ENCODE data around the gene ARMC8.

Gene ARMC8

GRCh38 chr3:138263104-138263503 is 76.0 kb downstream of the ARMC8 start:
- ATAC-seq (replicated peaks; ENCODE audit: extremely low read depth, poor library complexity, severe bottlenecking) (no peak), DNase-seq (ENCODE audit: low spot score in 2 of 2) (no peak)
- Mint-ChIP-seq H3K4me1 (peaks cover 7% of the 10 kb centered on the region), H3K9me3 (no peaks in the 10 kb centered on the region), H3K4me3 (no peak overlapping the region), H3K36me3 (ENCODE audit: insufficient read depth) (peaks cover 8% of the 10 kb centered on the region), H3K27me3 (no peaks in the 10 kb centered on the region), H3K27ac (ENCODE audit: low read depth) (no peak overlapping the region)

- no peak overlapping the region for H3K27ac Mint-ChIP-seq (ENCODE audit: low read depth)
- no peaks in the 10 kb centered on the region for H3K27me3 Mint-ChIP-seq
- H3K4me1 Mint-ChIP-seq, result no peaks in the 10 kb centered on the region
- DNase-seq (ENCODE audit: low spot score in 2 of 2), result no peak
- H3K9me3 Mint-ChIP-seq, result no peaks in the 10 kb centered on the region
- H3K36me3 Mint-ChIP-seq (ENCODE audit: insufficient read depth), result peaks cover 13% of the 10 kb centered on the region
- H3K4me3 Mint-ChIP-seq, result no peak overlapping the region
- no peak for ATAC-seq (replicated peaks; ENCODE audit: extremely low read depth, poor library complexity, severe bottlenecking)
Observed at GRCh38 chr3:138265745-138266144, 78.6 kb downstream of the ARMC8 start.

GRCh38 chr3:138267083-138267482 is 80.0 kb downstream of the ARMC8 start:
- Mint-ChIP-seq H3K4me3 (no peak overlapping the region), H3K27me3 (no peaks in the 10 kb centered on the region), H3K9me3 (no peaks in the 10 kb centered on the region), H3K36me3 (ENCODE audit: insufficient read depth) (peaks cover 17% of the 10 kb centered on the region), H3K27ac (ENCODE audit: low read depth) (no peak overlapping the region), H3K4me1 (no peaks in the 10 kb centered on the region)
- ATAC-seq (replicated peaks; ENCODE audit: extremely low read depth, poor library complexity, severe bottlenecking), result no peak
- DNase-seq (ENCODE audit: low spot score in 2 of 2), result no peak

GRCh38 chr3:138270245-138270644 is 83.1 kb downstream of the ARMC8 start:
- Mint-ChIP-seq H3K27me3 (no peaks in the 10 kb centered on the region), H3K9me3 (no peaks in the 10 kb centered on the region), H3K4me3 (no peak overlapping the region), H3K4me1 (no peaks in the 10 kb centered on the region), H3K27ac (ENCODE audit: low read depth) (no peak overlapping the region), H3K36me3 (ENCODE audit: insufficient read depth) (peaks cover 38% of the 10 kb centered on the region)
- ATAC-seq (replicated peaks; ENCODE audit: extremely low read depth, poor library complexity, severe bottlenecking) (no peak), DNase-seq (ENCODE audit: low spot score in 2 of 2) (no peak)

- Mint-ChIP-seq H3K36me3 (ENCODE audit: insufficient read depth) (peaks cover 42% of the 10 kb centered on the region), H3K9me3 (no peaks in the 10 kb centered on the region), H3K4me3 (no peak overlapping the region), H3K27me3 (no peaks in the 10 kb centered on the region), H3K27ac (ENCODE audit: low read depth) (peak overlapping the region; percentile 69), H3K4me1 (no peaks in the 10 kb centered on the region)
- no peak for ATAC-seq (replicated peaks; ENCODE audit: extremely low read depth, poor library complexity, severe bottlenecking)
- DNase-seq (ENCODE audit: low spot score in 2 of 2), result no peak
Observed at GRCh38 chr3:138271189-138271794, 84.2 kb downstream of the ARMC8 start.

GRCh38 chr3:138281561-138281960 is 94.5 kb downstream of the ARMC8 start:
- Mint-ChIP-seq H3K4me3 (no peak overlapping the region), H3K27ac (ENCODE audit: low read depth) (no peak overlapping the region), H3K36me3 (ENCODE audit: insufficient read depth) (peaks cover 6% of the 10 kb centered on the region), H3K9me3 (no peaks in the 10 kb centered on the region), H3K4me1 (peaks cover 6% of the 10 kb centered on the region), H3K27me3 (no peaks in the 10 kb centered on the region)
- ATAC-seq (replicated peaks; ENCODE audit: extremely low read depth, poor library complexity, severe bottlenecking), result no peak
- DNase-seq (ENCODE audit: low spot score in 2 of 2), result no peak

GRCh38 chr3:138282836-138283235 is 95.7 kb downstream of the ARMC8 start:
- DNase-seq (ENCODE audit: low spot score in 2 of 2) (no peak), ATAC-seq (replicated peaks; ENCODE audit: extremely low read depth, poor library complexity, severe bottlenecking) (no peak)
- H3K4me3 Mint-ChIP-seq, result no peak overlapping the region
- H3K27me3 Mint-ChIP-seq, result no peaks in the 10 kb centered on the region
- H3K27ac Mint-ChIP-seq (ENCODE audit: low read depth), result peak overlapping the region; percentile 10
- H3K9me3 Mint-ChIP-seq, result no peaks in the 10 kb centered on the region
- peaks cover 6% of the 10 kb centered on the region for H3K36me3 Mint-ChIP-seq (ENCODE audit: insufficient read depth)
- H3K4me1 Mint-ChIP-seq, result peaks cover 6% of the 10 kb centered on the region

- Mint-ChIP-seq H3K36me3 (ENCODE audit: insufficient read depth) (peaks cover 8% of the 10 kb centered on the region), H3K27ac (ENCODE audit: low read depth) (no peak overlapping the region), H3K4me1 (peaks cover 6% of the 10 kb centered on the region), H3K9me3 (no peaks in the 10 kb centered on the region), H3K27me3 (no peaks in the 10 kb centered on the region), H3K4me3 (no peak overlapping the region)
- ATAC-seq (replicated peaks; ENCODE audit: extremely low read depth, poor library complexity, severe bottlenecking) (no peak), DNase-seq (ENCODE audit: low spot score in 2 of 2) (no peak)
Observed at GRCh38 chr3:138284079-138284478, 97.0 kb downstream of the ARMC8 start.

- no peaks in the 10 kb centered on the region for H3K9me3 Mint-ChIP-seq
- no peak overlapping the region for H3K4me3 Mint-ChIP-seq
- peaks cover 6% of the 10 kb centered on the region for H3K4me1 Mint-ChIP-seq
- no peak for DNase-seq (ENCODE audit: low spot score in 2 of 2)
- H3K36me3 Mint-ChIP-seq (ENCODE audit: insufficient read depth), result peaks cover 11% of the 10 kb centered on the region
- no peak overlapping the region for H3K27ac Mint-ChIP-seq (ENCODE audit: low read depth)
- H3K27me3 Mint-ChIP-seq, result no peaks in the 10 kb centered on the region
- no peak for ATAC-seq (replicated peaks; ENCODE audit: extremely low read depth, poor library complexity, severe bottlenecking)
Observed at GRCh38 chr3:138284957-138285477, 97.9 kb downstream of the ARMC8 start.

- H3K27me3 Mint-ChIP-seq, result no peaks in the 10 kb centered on the region
- no peak for DNase-seq (ENCODE audit: low spot score in 2 of 2)
- H3K27ac Mint-ChIP-seq (ENCODE audit: low read depth), result no peak overlapping the region
- H3K36me3 Mint-ChIP-seq (ENCODE audit: insufficient read depth), result peaks cover 20% of the 10 kb centered on the region
- no peaks in the 10 kb centered on the region for H3K4me1 Mint-ChIP-seq
- H3K9me3 Mint-ChIP-seq, result no peaks in the 10 kb centered on the region
- H3K4me3 Mint-ChIP-seq, result no peak overlapping the region
- no peak for ATAC-seq (replicated peaks; ENCODE audit: extremely low read depth, poor library complexity, severe bottlenecking)
Observed at GRCh38 chr3:138289260-138289659, 102.2 kb downstream of the ARMC8 start.

- H3K9me3 Mint-ChIP-seq, result no peaks in the 10 kb centered on the region
- H3K4me1 Mint-ChIP-seq, result no peaks in the 10 kb centered on the region
- no peak overlapping the region for H3K27ac Mint-ChIP-seq (ENCODE audit: low read depth)
- ATAC-seq (replicated peaks; ENCODE audit: extremely low read depth, poor library complexity, severe bottlenecking), result no peak
- H3K36me3 Mint-ChIP-seq (ENCODE audit: insufficient read depth), result peaks cover 20% of the 10 kb centered on the region
- no peaks in the 10 kb centered on the region for H3K27me3 Mint-ChIP-seq
- no peak for DNase-seq (ENCODE audit: low spot score in 2 of 2)
- H3K4me3 Mint-ChIP-seq, result no peak overlapping the region
Observed at GRCh38 chr3:138289701-138290100, 102.6 kb downstream of the ARMC8 start.

GRCh38 chr3:138296639-138297038 is 109.5 kb downstream of the ARMC8 start:
- peaks cover 18% of the 10 kb centered on the region for H3K36me3 Mint-ChIP-seq (ENCODE audit: insufficient read depth)
- ATAC-seq (replicated peaks; ENCODE audit: extremely low read depth, poor library complexity, severe bottlenecking) (no peak), DNase-seq (ENCODE audit: low spot score in 2 of 2) (no peak)
- no peaks in the 10 kb centered on the region for H3K4me1 Mint-ChIP-seq
- no peak overlapping the region for H3K4me3 Mint-ChIP-seq
- H3K9me3 Mint-ChIP-seq, result no peaks in the 10 kb centered on the region
- no peaks in the 10 kb centered on the region for H3K27me3 Mint-ChIP-seq
- H3K27ac Mint-ChIP-seq (ENCODE audit: low read depth), result no peak overlapping the region

- no peak for ATAC-seq (replicated peaks; ENCODE audit: extremely low read depth, poor library complexity, severe bottlenecking)
- H3K27me3 Mint-ChIP-seq, result no peaks in the 10 kb centered on the region
Observed at GRCh38 chr3:138297059-138297607, 110.0 kb downstream of the ARMC8 start.

More at GRCh38 chr3:138297059-138297607, 110.0 kb downstream of the ARMC8 start:
- H3K4me3 Mint-ChIP-seq, result no peak overlapping the region
- no peak overlapping the region for H3K27ac Mint-ChIP-seq (ENCODE audit: low read depth)
- H3K36me3 Mint-ChIP-seq (ENCODE audit: insufficient read depth), result peaks cover 16% of the 10 kb centered on the region
- no peak for DNase-seq (ENCODE audit: low spot score in 2 of 2)
- H3K4me1 Mint-ChIP-seq, result no peaks in the 10 kb centered on the region
- no peaks in the 10 kb centered on the region for H3K9me3 Mint-ChIP-seq

Measured in central memory CD8-positive, alpha-beta T cell (primary cell).